CD14-positive monocyte (primary cell): ENCODE data around the gene SCAF4. TPM values are rescaled to one million over a fixed set of nuclear protein-coding genes. Genes with fewer than 3 reads are reported as not detected.

Source experiments
- DNase-seq, 3 donors: peaks; one replicate each; pipeline ENCODE4 v3.0.0-alpha.2; 2011 to 2022
- H2AFZ ChIP-seq: 2 replicates; pipeline ENCODE4 v1.6.0; 2012; ENCODE audit warnings: mild to moderate bottlenecking, low read depth, low read length, inconsistent platforms; ENCODE audit not compliant: insufficient read depth, poor library complexity, severe bottlenecking
- H3K27ac ChIP-seq, 2 donors: 1 replicate in 1 of 2; 2 replicates in 1 of 2; pipeline ENCODE4 v1.5.1; 2012 to 2013; ENCODE audit warnings: low read length in 2 of 2, control low read depth in 1 of 2, inconsistent platforms in 1 of 2, low read depth in 1 of 2, mild to moderate bottlenecking in 1 of 2
- H3K27me3 ChIP-seq, 2 donors: one replicate each; pipeline versions ENCODE4 v1.6.0 to v1.6.1; 2011 to 2013; ENCODE audit warnings: low read length in 2 of 2; ENCODE audit not compliant: control insufficient read depth in 2 of 2, insufficient read depth in 2 of 2
- H3K36me3 ChIP-seq, 2 donors: replicated peaks in 1 of 2; 1 replicate in 1 of 2; 2 replicates in 1 of 2; pipeline versions ENCODE4 v1.5.1 to v1.6.1; 2012 to 2013; ENCODE audit warnings: low read length in 2 of 2, control low read depth in 1 of 2, inconsistent platforms in 1 of 2, mild to moderate bottlenecking in 1 of 2; ENCODE audit not compliant: insufficient read depth in 2 of 2, control insufficient read depth in 1 of 2
- H3K4me1 ChIP-seq, 2 donors: 1 replicate in 1 of 2; 2 replicates in 1 of 2; pipeline versions ENCODE4 v1.5.1 to v1.6.1; 2012 to 2013; ENCODE audit warnings: low read length in 2 of 2, control low read depth in 1 of 2, inconsistent platforms in 1 of 2, mild to moderate bottlenecking in 1 of 2, moderate library complexity in 1 of 2; ENCODE audit not compliant: insufficient read depth in 2 of 2, control insufficient read depth in 1 of 2
- H3K4me2 ChIP-seq: replicated peaks from 2 replicates; pipeline ENCODE3; 2012; ENCODE audit warnings: low read length, moderate library complexity, mild to moderate bottlenecking; ENCODE audit not compliant: poor library complexity, severe bottlenecking; ENCODE audit errors: extremely low read depth
- H3K4me3 ChIP-seq, 3 experiments: fragments of 200-600 bp in 1 of 3; sonication (generic) in 1 of 3; replicated peaks in 1 of 3; 1 replicate in 2 of 3; 2 replicates in 1 of 3; pipeline ENCODE4 v1.5.1; 2011 to 2013; ENCODE audit warnings: low read length in 3 of 3, mild to moderate bottlenecking in 3 of 3, control low read depth in 2 of 3, low read depth in 2 of 3, inconsistent platforms in 1 of 3, moderate library complexity in 1 of 3
- H3K79me2 ChIP-seq: 2 replicates; pipeline ENCODE4 v1.6.0; 2012; ENCODE audit warnings: mild to moderate bottlenecking, control low read depth, inconsistent platforms, low read length, moderate library complexity; ENCODE audit not compliant: insufficient read depth
- H3K9ac ChIP-seq: 2 replicates; pipeline ENCODE4 v1.6.0; 2017; ENCODE audit warnings: low read length, mild to moderate bottlenecking; ENCODE audit not compliant: insufficient read depth, poor library complexity, severe bottlenecking
- H3K9me3 ChIP-seq, 2 donors: replicated peaks in 1 of 2; 1 replicate in 1 of 2; 2 replicates in 1 of 2; pipeline versions ENCODE4 v1.5.1 to v1.6.1; 2012 to 2013; ENCODE audit warnings: low read length in 2 of 2, control low read depth in 1 of 2; ENCODE audit not compliant: control insufficient read depth in 1 of 2, insufficient read depth in 1 of 2
- H4K20me1 ChIP-seq: 2 replicates; pipeline ENCODE4 v1.6.0; 2012; ENCODE audit warnings: mild to moderate bottlenecking, low read length, control low read depth, moderate library complexity; ENCODE audit not compliant: insufficient read depth
- H3K27ac Mint-ChIP-seq, 7 donors: one replicate each; pipeline ENCODE4 v1.8.0; 2020; ENCODE audit warnings: mild to moderate bottlenecking in 7 of 7, mixed read lengths in 7 of 7, moderate library complexity in 6 of 7, inconsistent platforms in 2 of 7
- H3K27me3 Mint-ChIP-seq, 3 donors: one replicate each; pipeline ENCODE4 v1.8.0; 2021 to 2022; ENCODE audit warnings: low read depth in 3 of 3, mild to moderate bottlenecking in 3 of 3, mixed read lengths in 3 of 3, moderate library complexity in 3 of 3, inconsistent platforms in 1 of 3
- H3K36me3 Mint-ChIP-seq, 2 donors: one replicate each; pipeline ENCODE4 v1.8.0; 2020; ENCODE audit warnings: mixed read lengths in 2 of 2, inconsistent platforms in 1 of 2, mild to moderate bottlenecking in 1 of 2
- H3K4me1 Mint-ChIP-seq: one replicate; pipeline ENCODE4 v1.8.0; 2020; ENCODE audit warnings: mild to moderate bottlenecking, mixed read lengths
- H3K4me3 Mint-ChIP-seq, 2 donors: one replicate each; pipeline ENCODE4 v1.8.0; 2020; ENCODE audit warnings: mild to moderate bottlenecking in 2 of 2, mixed read lengths in 2 of 2, moderate library complexity in 1 of 2
- H3K9me3 Mint-ChIP-seq, 7 donors: one replicate each; pipeline ENCODE4 v1.8.0; 2020 to 2022; ENCODE audit warnings: mixed read lengths in 7 of 7, mild to moderate bottlenecking in 6 of 7, moderate library complexity in 6 of 7, inconsistent platforms in 2 of 7
- CTCF ChIP-seq: fragments of 200-600 bp; IDR thresholded peaks from one replicate; pipeline ENCODE4 v1.8.0; 2022; ENCODE audit warnings: antibody characterized with exemption, mild to moderate bottlenecking
- WGBS: methylation state at CpG from one replicate; pipeline ENCODE4 v1.1.5; 2013; ENCODE audit warnings: missing lambda C conversion rate; ENCODE audit not compliant: insufficient coverage; 5-methylcytosine and 5-hydroxymethylcytosine counted together
- intact Hi-C, 2 donors: fragments of 100-400 bp; cut with micrococcal nuclease; formaldehyde crosslinking; loops; one replicate each; pipeline versions ENCODE4 v1.15.0 to v1.15.1; 2023
- polyA plus RNA-seq, 3 donors: library from polyadenylated mRNA; depleted of rRNA in 1 of 3; unstranded in 2 of 3; stranded (reverse) in 1 of 3; fragments of 300-500 nt in 2 of 3; fragments of >200 nt in 1 of 3; fragmentation: Illumina TruSeq in 2 of 3; gene quantifications; 1 replicate in 2 of 3; 2 replicates in 1 of 3; pipeline ENCODE4 v1.2.3, GENCODE V29; 2012 to 2021

The SCAF4 gene
- polyA plus RNA-seq, 3 donors, result 4.6 to 28.7 (median 11.3) TPM

GRCh38 chr21:31753949-31754707 is 22.2 kb upstream of the SCAF4 start:
- Histone ChIP-seq H3K9me3 (no peaks in the 10 kb centered on the region), H3K4me2 (no peak overlapping the region), H4K20me1 (no peaks in the 10 kb centered on the region), H2AFZ (peak overlapping the region; percentile 4), H3K27me3 (no peaks in the 10 kb centered on the region), H3K4me3 (no peak overlapping the region), H3K79me2 (no peaks in the 10 kb centered on the region), H3K27ac (no peak overlapping the region), H3K9ac (no peak overlapping the region), H3K4me1 (peaks cover 13 to 18% of the 10 kb centered on the region in 2 donors), H3K36me3 (no peaks in the 10 kb centered on the region)
- Mint-ChIP-seq H3K27ac (peak overlapping the region; percentile 14 to 75 (median 36)), H3K4me1 (peaks cover 27% of the 10 kb centered on the region), H3K9me3 (peaks cover 0 to 4% (median 0%) of the 10 kb centered on the region in 7 donors), H3K4me3 (no peak overlapping the region), H3K36me3 (no peaks in the 10 kb centered on the region), H3K27me3 (peaks cover 0 to 6% (median 5%) of the 10 kb centered on the region in 3 donors)
- TF ChIP-seq CTCF, result no peak
- WGBS, result 70% methylated on average over 3 of the region's 4 CpGs
- intact Hi-C loops, result no loop called here
- no peak for DNase-seq

GRCh38 chr21:31752967-31753366 is 21.0 kb upstream of the SCAF4 start:
- Histone ChIP-seq H3K9ac (no peak overlapping the region), H3K27ac (no peak overlapping the region), H3K27me3 (no peaks in the 10 kb centered on the region), H3K9me3 (no peaks in the 10 kb centered on the region), H3K4me1 (peaks cover 13 to 18% of the 10 kb centered on the region in 2 donors), H3K36me3 (no peaks in the 10 kb centered on the region), H3K4me3 (no peak overlapping the region), H2AFZ (no peak overlapping the region), H3K79me2 (no peaks in the 10 kb centered on the region), H3K4me2 (no peak overlapping the region), H4K20me1 (no peaks in the 10 kb centered on the region)
- Mint-ChIP-seq H3K27me3 (peaks cover 0 to 4% (median 3%) of the 10 kb centered on the region in 3 donors), H3K9me3 (peaks cover 0 to 6% (median 0%) of the 10 kb centered on the region in 7 donors), H3K4me1 (peaks cover 27% of the 10 kb centered on the region), H3K36me3 (no peaks in the 10 kb centered on the region), H3K4me3 (no peak overlapping the region), H3K27ac (no peak overlapping the region)
- DNase-seq, result no peak
- no peak for TF ChIP-seq CTCF
- intact Hi-C loops, result no loop called here
- whole genome bisulfite sequencing, result 100% methylated on average over 1 of the region's 3 CpGs
